Sciatic nerve (tissue), 2 donors: Measurements from ENCODE around the gene ITGAV. TPM values are rescaled to one million over a fixed set of nuclear protein-coding genes. Genes with fewer than 3 reads are reported as not detected.

Source experiments
- ATAC-seq: fragments of 200-7000 bp; cut with Tn5 transposase; one replicate; pipeline ENCODE4 v1.9.1; 2020; ENCODE audit warnings: mild to moderate bottlenecking, moderate library complexity
- DNase-seq: peaks from one replicate; pipeline ENCODE4 v3.0.0-alpha.2; 2020; ENCODE audit warnings: low spot score
- intact Hi-C: fragments of 100-400 bp; cut with DNase I; formaldehyde crosslinking; loops from one replicate; pipeline ENCODE4 v1.14.2; 2022
- total RNA-seq: library from RNA; stranded (reverse); fragmentation: NEBNext Ultra II Directional; extraction: Animal tissue kit (Norgen Biotek cat#: 25700); gene quantifications from one replicate; pipeline ENCODE4 v1.2.1, GENCODE V29; 2021
- donor health status: DM: no; HTN: no; CAD: no.
- donor health status: DM: no; HTN: no; CAD: no.

Gene ITGAV
- total RNA-seq, 1 donor from 2014 or later = 106 TPM

DNA sequence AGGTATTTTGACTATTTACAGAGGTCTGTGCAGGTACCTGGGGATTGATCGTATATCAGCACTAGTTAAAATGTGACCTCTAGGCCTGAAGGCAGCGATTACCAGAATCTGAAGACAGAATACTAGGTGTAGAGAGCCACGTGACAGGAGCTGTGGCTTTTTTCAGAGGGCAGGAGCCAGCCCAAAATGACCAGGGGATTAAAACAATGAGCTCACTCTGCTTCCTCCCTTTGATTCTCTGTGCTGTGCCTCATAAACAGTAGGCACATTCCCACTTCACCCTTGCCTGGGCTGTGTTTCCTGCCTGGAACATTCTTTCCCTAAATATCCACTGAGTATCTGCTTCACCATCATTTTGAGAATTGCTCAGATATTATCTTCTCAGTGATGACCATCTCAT is 15.2 kb downstream of the ITGAV start:
- ATAC-seq (no peak), DNase-seq (no peak)
- intact Hi-C loops = no loop called here

- intact Hi-C loops = no loop called here
- DNase-seq (no peak), ATAC-seq (no peak)
Observed at GRCh38 chr2:186607660-186608324, 17.9 kb downstream of the ITGAV start.

DNA sequence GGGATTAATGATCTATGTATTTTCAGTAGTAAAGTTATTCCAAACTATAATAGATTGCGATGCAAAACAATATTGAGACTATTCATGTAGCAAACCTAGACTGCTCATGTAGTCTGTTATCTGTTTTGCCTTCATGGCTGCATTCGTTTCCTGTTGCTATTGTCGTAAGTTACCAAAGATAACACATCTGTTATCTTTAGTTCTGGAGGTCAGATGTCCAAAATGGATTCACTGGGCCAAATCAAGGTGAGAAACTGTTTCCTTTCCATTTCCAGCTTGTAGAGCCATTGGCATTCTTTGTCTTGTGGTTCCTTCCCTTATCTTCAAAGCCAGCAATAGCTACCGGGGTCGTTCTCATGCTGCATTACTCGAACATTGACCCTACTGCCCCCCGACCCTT is 20.9 kb downstream of the ITGAV start:
- no peak for ATAC-seq
- intact Hi-C loops = no loop called here

GRCh38 chr2:186611526-186611925 is 21.7 kb downstream of the ITGAV start:
- intact Hi-C loops = no loop called here
- no peak for DNase-seq
- no peak for ATAC-seq

More for the DNA sequence above, 20.9 kb downstream of the ITGAV start:
- DNase-seq = no peak

GRCh38 chr2:186612026-186612425 is 22.2 kb downstream of the ITGAV start:
- intact Hi-C loops = no loop called here
- DNase-seq (no peak), ATAC-seq (no peak)

DNA sequence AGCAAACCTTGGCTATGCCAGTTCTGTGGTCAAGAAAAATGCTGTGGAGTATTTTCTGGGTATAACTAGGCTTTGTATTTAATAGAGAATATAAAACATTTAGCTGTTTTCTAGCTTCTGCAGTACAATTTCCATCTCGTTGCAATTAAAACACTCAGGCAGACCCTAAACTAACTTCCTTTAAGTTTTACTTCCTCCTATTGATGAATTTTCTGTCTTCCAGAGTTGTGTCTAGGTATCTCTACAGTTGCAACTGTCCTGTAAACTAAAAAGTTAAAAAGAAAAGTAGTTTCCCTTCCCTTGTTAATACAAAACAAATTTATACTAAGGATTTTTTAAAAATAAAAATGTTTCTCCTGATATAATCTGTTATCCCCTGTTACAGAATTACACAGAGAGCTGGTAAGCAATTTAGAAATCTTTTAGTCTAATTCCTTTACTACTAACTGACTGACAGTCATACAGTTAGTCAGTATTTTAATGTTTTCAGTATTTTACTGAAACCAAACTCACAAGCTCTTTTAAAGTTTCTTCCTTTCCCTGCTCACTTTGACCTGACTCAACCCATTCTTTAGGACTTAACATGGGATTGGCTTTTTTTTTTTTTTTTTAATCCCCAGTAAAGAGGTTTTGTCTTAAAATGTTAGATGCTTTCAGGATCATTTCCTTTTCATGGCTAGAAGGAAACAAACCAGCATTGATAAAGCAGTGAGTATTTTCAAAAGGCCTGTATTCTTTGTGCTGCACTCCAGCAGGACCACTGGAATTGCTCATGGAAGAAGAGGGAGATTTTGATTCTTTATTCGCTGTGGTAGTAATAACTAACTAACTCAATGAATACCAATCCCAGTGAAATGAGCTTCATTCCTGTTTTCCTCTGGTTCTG is 22.9 kb downstream of the ITGAV start:
- intact Hi-C loops = no loop called here
- no peak for ATAC-seq
- no peak for DNase-seq

DNA sequence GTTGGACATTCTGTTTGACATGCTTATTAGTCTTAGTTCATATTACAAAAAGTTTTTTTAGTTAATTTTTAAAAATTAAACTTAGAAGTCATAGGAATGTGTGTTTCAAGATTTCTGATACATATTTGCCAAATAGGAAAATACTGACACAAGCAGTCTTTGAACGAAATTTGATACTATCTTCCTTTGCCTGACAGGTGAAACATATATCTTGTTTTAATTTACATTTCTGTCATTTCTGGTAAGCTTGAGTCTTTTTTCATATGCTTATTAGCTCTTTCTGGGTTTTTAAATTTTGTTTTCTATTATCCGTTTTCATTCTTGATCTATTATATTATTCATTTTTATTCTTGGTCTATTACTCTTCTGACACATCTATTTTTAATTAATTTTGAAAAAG is 24.5 kb downstream of the ITGAV start:
- ATAC-seq = no peak
- intact Hi-C loops = no loop called here
- DNase-seq = no peak

DNA sequence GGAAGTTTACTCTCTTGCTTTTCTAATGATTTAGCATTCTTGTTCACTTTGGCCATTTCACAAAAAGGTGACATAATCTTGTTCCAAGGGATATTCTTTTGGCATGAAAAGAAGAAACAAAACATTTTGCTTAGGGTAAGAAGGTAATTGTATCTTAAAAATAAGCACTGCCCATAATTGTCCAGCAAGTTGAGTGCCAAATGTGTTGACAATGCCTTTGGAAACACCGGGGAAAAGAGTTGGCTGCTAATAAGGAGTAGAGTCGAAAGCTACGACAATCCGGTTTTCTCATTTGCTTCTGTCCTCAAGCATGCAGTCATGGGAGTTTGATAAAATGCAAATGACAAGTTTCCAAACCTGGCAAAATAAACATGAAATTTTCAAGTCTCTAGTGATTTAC is 27.3 kb downstream of the ITGAV start:
- ATAC-seq (no peak), DNase-seq (no peak)
- intact Hi-C loops = no loop called here

GRCh38 chr2:186617771-186618170 is 27.9 kb downstream of the ITGAV start:
- intact Hi-C loops = no loop called here
- ATAC-seq (peak; percentile 32), DNase-seq (no peak)

- DNase-seq (no peak), ATAC-seq (no peak)
- intact Hi-C loops = no loop called here
Observed at GRCh38 chr2:186618696-186619095, 28.8 kb downstream of the ITGAV start.

GRCh38 chr2:186623084-186623483 is 33.2 kb downstream of the ITGAV start:
- intact Hi-C loops = no loop called here
- no peak for DNase-seq
- ATAC-seq = no peak

GRCh38 chr2:186624276-186624675 is 34.4 kb downstream of the ITGAV start:
- no peak for ATAC-seq
- intact Hi-C loops = no loop called here
- DNase-seq = no peak

DNA sequence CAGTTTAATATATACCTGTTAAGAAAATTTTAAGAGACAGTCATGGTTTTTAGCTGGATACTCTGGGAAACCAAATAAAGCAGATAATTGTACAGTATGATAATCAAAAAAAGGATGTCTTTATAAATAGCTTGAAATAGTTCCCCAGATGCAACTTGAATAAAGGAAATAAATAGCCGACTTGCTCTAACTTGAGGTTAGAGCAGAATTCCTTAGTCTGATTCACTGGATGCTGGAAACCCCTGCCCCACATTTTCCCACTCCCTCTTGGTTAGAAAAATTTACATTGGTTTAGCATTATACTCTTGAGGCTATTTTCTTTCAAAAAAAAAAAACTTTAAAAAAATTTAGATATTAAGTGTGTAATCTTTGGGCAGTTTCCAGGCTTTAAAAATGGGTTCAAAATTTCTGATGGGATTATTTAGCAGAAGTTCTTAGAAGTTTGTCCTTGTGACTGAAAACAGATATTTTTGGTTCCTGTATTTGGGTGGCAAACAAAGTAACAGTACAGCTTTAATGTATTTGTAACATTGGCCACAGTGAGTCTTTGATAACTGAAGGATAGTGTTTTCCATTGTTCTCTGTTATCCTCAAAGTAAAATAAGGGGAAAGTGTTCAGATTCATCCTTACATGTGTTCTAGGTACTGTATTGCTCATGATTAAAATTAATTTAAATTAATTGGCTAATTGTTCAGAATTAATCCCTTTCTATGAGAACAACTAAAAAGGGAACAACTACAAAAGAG is 39.6 kb downstream of the ITGAV start:
- ATAC-seq = no peak
- intact Hi-C loops = no loop called here
- no peak for DNase-seq

- intact Hi-C loops = no loop called here
- no peak for DNase-seq
- no peak for ATAC-seq
Observed at GRCh38 chr2:186632417-186632816, 42.6 kb downstream of the ITGAV start.

GRCh38 chr2:186634701-186635100 is 44.8 kb downstream of the ITGAV start:
- intact Hi-C loops = no loop called here
- ATAC-seq = no peak
- DNase-seq = no peak

- intact Hi-C loops = no loop called here
- DNase-seq (no peak), ATAC-seq (no peak)
Observed at GRCh38 chr2:186636800-186637496, 47.1 kb downstream of the ITGAV start.

DNA sequence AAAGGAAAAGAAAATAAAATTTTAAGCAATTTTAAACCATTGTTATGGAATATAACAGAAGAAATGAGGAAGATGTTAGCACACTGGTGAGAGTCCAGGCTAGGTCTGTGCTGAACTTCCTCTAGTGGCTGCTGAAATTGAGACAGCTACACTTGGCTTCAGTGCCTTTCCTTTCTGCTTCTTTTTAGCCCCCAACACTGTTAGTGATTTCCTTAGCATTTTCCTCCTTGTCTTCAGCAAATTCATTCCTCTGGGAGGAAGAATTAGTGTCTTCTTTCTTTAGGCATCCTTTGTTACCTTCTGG is 47.6 kb downstream of the ITGAV start:
- intact Hi-C loops = no loop called here
- ATAC-seq (peak; percentile 53), DNase-seq (no peak)

DNA sequence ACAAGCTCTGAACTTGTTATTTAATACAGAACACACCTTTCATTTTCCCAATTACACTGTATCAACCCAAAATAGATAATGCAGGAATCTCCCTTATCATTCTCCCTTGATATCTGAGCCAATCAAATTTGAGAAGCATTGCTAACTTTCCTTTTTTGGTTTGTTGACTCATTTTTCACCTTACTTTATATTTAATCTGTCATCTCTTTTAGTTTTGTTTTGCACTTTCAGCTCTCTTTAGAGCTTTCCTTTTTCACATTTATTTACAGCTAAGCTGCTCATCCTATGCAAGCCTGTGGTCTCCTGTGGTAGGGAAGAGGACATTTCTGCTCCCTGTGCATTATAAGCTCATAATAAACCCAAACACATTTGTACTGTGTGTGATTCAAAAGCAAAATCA is 50.1 kb downstream of the ITGAV start:
- no peak for ATAC-seq
- intact Hi-C loops = loop anchor here (10.0 kb wide), 1 partner anchor 135 kb away; no protein-coding TSS in a partner anchor

GRCh38 chr2:186641132-186641806 is 51.4 kb downstream of the ITGAV start:
- DNase-seq = no peak
- intact Hi-C loops = loop anchor here (10.0 kb wide), 1 partner anchor 136 kb away; no protein-coding TSS in a partner anchor
- ATAC-seq = no peak

More for the DNA sequence above, 50.1 kb downstream of the ITGAV start:
- no peak for DNase-seq
